H1 (cell line): Measurements from ENCODE around the gene SLC2A4. TPM values are rescaled to one million over a fixed set of nuclear protein-coding genes. Genes with fewer than 3 reads are reported as not detected.
A peak's percentile ranks its signal among the peaks of the same experiment; 100 is the strongest.

Source experiments
- ATF3 ChIP-seq: IDR thresholded peaks from 2 replicates; pipeline ENCODE4 v1.6.1; 2011; ENCODE audit warnings: low read depth, mild to moderate bottlenecking, low read length; ENCODE audit not compliant: insufficient read depth
- HDAC2 ChIP-seq, 2 experiments: fragments of 300-600 bp in 1 of 2; sonication (generic) in 1 of 2; IDR thresholded peaks; 2 replicates each; pipeline ENCODE4 v1.6.1; 2011 to 2012; ENCODE audit warnings: low read depth in 2 of 2, low read length in 2 of 2, mild to moderate bottlenecking in 2 of 2, moderate library complexity in 2 of 2, borderline replicate concordance in 1 of 2, inconsistent platforms in 1 of 2
- KDM1A ChIP-seq: fragments of 200-600, 300-600 bp; sonication (generic); IDR thresholded peaks from 2 replicates; pipeline ENCODE4 v1.7.1; 2016; ENCODE audit warnings: mild to moderate bottlenecking, low read length, borderline replicate concordance
- MAX ChIP-seq: IDR thresholded peaks from 2 replicates; pipeline ENCODE4 v1.6.1; 2012; ENCODE audit warnings: inconsistent platforms
- NRF1 ChIP-seq: IDR thresholded peaks from 2 replicates; pipeline ENCODE4 v1.6.1; 2011; ENCODE audit warnings: mild to moderate bottlenecking, low read depth, low read length, improper control_type of control experiment
- RAD21 ChIP-seq, 2 experiments: IDR thresholded peaks in 1 of 2; conservative IDR thresholded peaks in 1 of 2; 2 replicates each; pipeline ENCODE4 v1.6.1; 2011; ENCODE audit warnings: low read depth in 2 of 2, low read length in 2 of 2, improper control_type of control experiment in 1 of 2, inconsistent platforms in 1 of 2, mild to moderate bottlenecking in 1 of 2, moderate library complexity in 1 of 2
- RXRA ChIP-seq: IDR thresholded peaks from 2 replicates; pipeline ENCODE4 v1.6.1; 2011; ENCODE audit warnings: low read depth, mild to moderate bottlenecking, low read length, moderate library complexity; ENCODE audit not compliant: insufficient read depth
- SAP30 ChIP-seq: fragments of 300-600 bp; sonication (generic); IDR thresholded peaks from 2 replicates; pipeline ENCODE4 v1.7.1; 2012; ENCODE audit warnings: low read length, moderate library complexity, mild to moderate bottlenecking, inconsistent platforms; ENCODE audit not compliant: insufficient read depth, insufficient replicate concordance
- SIRT6 ChIP-seq: IDR thresholded peaks from one replicate; pipeline ENCODE4 v1.7.1; 2012; ENCODE audit warnings: low read length, inconsistent platforms
- TBP ChIP-seq: IDR thresholded peaks from 2 replicates; pipeline ENCODE4 v1.6.1; 2011; ENCODE audit warnings: low read depth, low read length, improper control_type of control experiment
- ZNF274 ChIP-seq: IDR thresholded peaks from 2 replicates; pipeline ENCODE4 v1.7.0; 2012; ENCODE audit warnings: low read length, borderline replicate concordance; ENCODE audit errors: extremely low read depth
- polyA plus RNA-seq, 7 experiments: library from polyadenylated mRNA; depleted of rRNA in 3 of 7; stranded (reverse) in 5 of 7; unstranded in 2 of 7; fragments of >200 nt in 5 of 7; fragments of 200-250 nt in 2 of 7; gene quantifications; 1 replicate in 5 of 7; 2 replicates in 1 of 7; 4 replicates in 1 of 7; pipeline versions ENCODE4 v1.2.1 to v1.2.3, GENCODE V29; 2011 to 2013; ENCODE audit warnings: missing spikeins in 2 of 7, mixed read lengths in 2 of 7
- total RNA-seq: library from RNA; stranded (reverse); fragmentation: NEBNext Ultra II Directional; extraction: Animal tissue kit (Norgen Biotek cat#: 25700); gene quantifications from 2 replicates; pipeline ENCODE4 v1.2.1, GENCODE V29; 2021
- TF ChIP-seq, protein P1 (sequence below): IDR thresholded peaks from 2 replicates; pipeline ENCODE4 v1.6.1; 2012; ENCODE audit warnings: low read length, inconsistent platforms

The SLC2A4 gene
- total and polyA plus RNA-seq, 2 of the 8 experiments (the other 6 are each of a cell fraction or from before 2014, with no cell fraction given), result 5.7 to 6.9 TPM

GRCh38 chr17:7242717-7243452 lies 38.6 kb upstream of the SLC2A4 start (continued):
- TF ChIP-seq TBP (0 out of 2 replicates have a peak, but pooled peaks have one; percentile 46), RXRA (peak; percentile 51; the same call in 1 of the 2 replicates), SIRT6 (no peak), MAX (peak; percentile 83), ATF3 (peak; percentile 97), KDM1A (no peak), RAD21 (IDR thresholded peaks at IDR 0.05 in 1 of 2, conservative IDR thresholded peaks at IDR 0.05 in 1 of 2; ENCODE audit: low read depth in 2 of 2, low read length in 2 of 2) (no peak), SAP30 (peak; percentile 92), HDAC2 (IDR thresholded peaks at IDR 0.05; ENCODE audit: borderline replicate concordance in 1 of 2, low read depth in 2 of 2, low read length in 2 of 2) (peak; percentile 77 to 95; a peak in 3 of 4 replicates), ZNF274 (no peak), NRF1 (no peak)
- TF ChIP-seq, protein P1, sequence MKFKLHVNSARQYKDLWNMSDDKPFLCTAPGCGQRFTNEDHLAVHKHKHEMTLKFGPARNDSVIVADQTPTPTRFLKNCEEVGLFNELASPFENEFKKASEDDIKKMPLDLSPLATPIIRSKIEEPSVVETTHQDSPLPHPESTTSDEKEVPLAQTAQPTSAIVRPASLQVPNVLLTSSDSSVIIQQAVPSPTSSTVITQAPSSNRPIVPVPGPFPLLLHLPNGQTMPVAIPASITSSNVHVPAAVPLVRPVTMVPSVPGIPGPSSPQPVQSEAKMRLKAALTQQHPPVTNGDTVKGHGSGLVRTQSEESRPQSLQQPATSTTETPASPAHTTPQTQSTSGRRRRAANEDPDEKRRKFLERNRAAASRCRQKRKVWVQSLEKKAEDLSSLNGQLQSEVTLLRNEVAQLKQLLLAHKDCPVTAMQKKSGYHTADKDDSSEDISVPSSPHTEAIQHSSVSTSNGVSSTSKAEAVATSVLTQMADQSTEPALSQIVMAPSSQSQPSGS, result peak; percentile 86; the same call in 1 of the 2 replicates
